Stimulated activated CD4-positive, alpha-beta T cell treated with anti-CD3 and anti-CD28 coated beads, Interleukin-12 subunit alpha, Interleukin-12 subunit beta, amount 100 ng/mL, for 48 hours (primary cell): Measurements from ENCODE around the gene TAF7.
"Not testable (repeated sequence)": the region's sequence is repeated elsewhere in the genome, so short reads cannot be mapped to it uniquely, and the experiment has no call there.

Experiments used
- DNase-seq, 3 donors: peaks; one replicate each; pipeline ENCODE4 v3.0.0-alpha.2; 2020; ENCODE audit warnings: low read depth in 2 of 3, low spot score in 1 of 3

The TAF7 gene

GRCh38 chr5:141320225-141321169 lies at the start of gene TAF7:
Gene TAF7 (minus strand): TSS chr5:141320784. CDS start chr5:141320044, 740 bp downstream.
- peak; percentile 84 to 90 (median 86) for DNase-seq

GRCh38 chr5:141366016-141366896 lies 45.7 kb upstream of the TAF7 start:
- DNase-seq, result no peak

GRCh38 chr5:141363952-141364660 lies 43.5 kb upstream of the TAF7 start, which contains the start of gene PCDHGA5:
Gene PCDHGA5 (plus strand): TSS chr5:141364162. CDS start chr5:141364331, 169 bp downstream.
- DNase-seq, result no peak

- no peak for DNase-seq
Measured at GRCh38 chr5:141362719-141363118, 42.1 kb upstream of the TAF7 start.

GRCh38 chr5:141360685-141361084 lies 40.1 kb upstream of the TAF7 start:
- no peak for DNase-seq

GRCh38 chr5:141359790-141360426 lies 39.3 kb upstream of the TAF7 start, which contains the start of gene PCDHGB2:
Gene PCDHGB2 (plus strand): TSS chr5:141359994. CDS start chr5:141360136, 142 bp downstream.
- DNase-seq, result no peak

GRCh38 chr5:141356950-141357349 lies 36.4 kb upstream of the TAF7 start:
- no peak for DNase-seq

- DNase-seq, result no peak
Measured at GRCh38 chr5:141356133-141356532, 35.5 kb upstream of the TAF7 start.

GRCh38 chr5:141355641-141356040 lies 35.1 kb upstream of the TAF7 start:
- DNase-seq, result no peak

- no peak for DNase-seq
Measured at GRCh38 chr5:141354900-141355469, 34.4 kb upstream of the TAF7 start, which contains the start of gene PCDHGA4. Gene PCDHGA4 (plus strand): TSS chr5:141355021. CDS start chr5:141355108, 87 bp downstream.

GRCh38 chr5:141351591-141351990 lies 31.0 kb upstream of the TAF7 start:
- DNase-seq, result no peak

- DNase-seq, result no peak
Measured at GRCh38 chr5:141349917-141350619, 29.5 kb upstream of the TAF7 start, which contains the start of gene PCDHGB1. Gene PCDHGB1 (plus strand): TSS chr5:141350099. CDS start chr5:141350261, 162 bp downstream.

- not testable (repeated sequence) for DNase-seq
Measured at GRCh38 chr5:141346017-141346416, 25.4 kb upstream of the TAF7 start.

GRCh38 chr5:141345327-141345726 lies 24.7 kb upstream of the TAF7 start:
- no peak for DNase-seq

- no peak for DNase-seq
Measured at GRCh38 chr5:141343953-141344463, 23.4 kb upstream of the TAF7 start.

GRCh38 chr5:141343242-141343952 lies 22.8 kb upstream of the TAF7 start, which contains the start of gene PCDHGA3:
Gene PCDHGA3 (plus strand): TSS chr5:141343829. CDS start chr5:141344034, 205 bp downstream.
- peak in 1 of 3 donors; percentile 8 for DNase-seq

- DNase-seq, result no peak
Measured at GRCh38 chr5:141342773-141343172, 22.2 kb upstream of the TAF7 start.

- not testable (repeated sequence) for DNase-seq
Measured at GRCh38 chr5:141340781-141341354, 20.3 kb upstream of the TAF7 start.
